ENCODE data around the gene BICD2. TPM values are rescaled to one million over a fixed set of nuclear protein-coding genes. Genes with fewer than 3 reads are reported as not detected.
A peak's percentile ranks its signal among the peaks of the same experiment; 100 is the strongest.
"Not testable (repeated sequence)": the region's sequence is repeated elsewhere in the genome, so short reads cannot be mapped to it uniquely, and the experiment has no call there.

Gene BICD2
- total and polyA plus RNA-seq, 2 experiments from 2014 or later, result 25.6 to 45.0 TPM

- Histone ChIP-seq H3K79me2 (ENCODE audit: insufficient read depth) (no peaks in the 10 kb centered on the region), H4K20me1 (ENCODE audit: insufficient read depth) (no peaks in the 10 kb centered on the region), H2AFZ (no peak overlapping the region), H3K4me3 (no peak overlapping the region), H3K27ac (no peak overlapping the region), H3K27me3 (replicated peaks; ENCODE audit: insufficient read depth) (peaks cover 87% of the 10 kb centered on the region), H3F3A (ENCODE audit: insufficient read depth) (no peaks in the 10 kb centered on the region), H3K36me3 (ENCODE audit: low read depth) (no peaks in the 10 kb centered on the region), H3K9ac (no peak overlapping the region), H3K9me3 (ENCODE audit: low read depth) (no peaks in the 10 kb centered on the region), H3K4me2 (ENCODE audit: unreplicated experiment) (no peak overlapping the region), H3K4me1 (ENCODE audit: insufficient read depth) (no peaks in the 10 kb centered on the region), H3K9me2 (ENCODE audit: insufficient read depth) (no peaks in the 10 kb centered on the region)
- in situ Hi-C loops (cut with MboI), result no loop called here
- TF ChIP-seq EZH2 (IDR thresholded peaks at IDR 0.05; ENCODE audit: insufficient read depth, poor library complexity, severe bottlenecking) (peak; percentile 79), EZH2phosphoT487 (IDR thresholded peaks at IDR 0.05; ENCODE audit: insufficient read depth, low read depth) (0 out of 2 replicates have a peak, but pooled peaks have one; percentile 10)
- WGBS, 2 experiments (ENCODE audit: low coverage in 1 of 2, low lambda C conversion rate in 2 of 2, missing lambda C conversion rate in 2 of 2), result 6% methylated on average over 52 to 73 of the region's 76 CpGs
- peak; percentile 16 for DNase-seq
These were observed 43.4 kb upstream of the BICD2 start for GRCh38 chr9:92807757-92808725.

DNA sequence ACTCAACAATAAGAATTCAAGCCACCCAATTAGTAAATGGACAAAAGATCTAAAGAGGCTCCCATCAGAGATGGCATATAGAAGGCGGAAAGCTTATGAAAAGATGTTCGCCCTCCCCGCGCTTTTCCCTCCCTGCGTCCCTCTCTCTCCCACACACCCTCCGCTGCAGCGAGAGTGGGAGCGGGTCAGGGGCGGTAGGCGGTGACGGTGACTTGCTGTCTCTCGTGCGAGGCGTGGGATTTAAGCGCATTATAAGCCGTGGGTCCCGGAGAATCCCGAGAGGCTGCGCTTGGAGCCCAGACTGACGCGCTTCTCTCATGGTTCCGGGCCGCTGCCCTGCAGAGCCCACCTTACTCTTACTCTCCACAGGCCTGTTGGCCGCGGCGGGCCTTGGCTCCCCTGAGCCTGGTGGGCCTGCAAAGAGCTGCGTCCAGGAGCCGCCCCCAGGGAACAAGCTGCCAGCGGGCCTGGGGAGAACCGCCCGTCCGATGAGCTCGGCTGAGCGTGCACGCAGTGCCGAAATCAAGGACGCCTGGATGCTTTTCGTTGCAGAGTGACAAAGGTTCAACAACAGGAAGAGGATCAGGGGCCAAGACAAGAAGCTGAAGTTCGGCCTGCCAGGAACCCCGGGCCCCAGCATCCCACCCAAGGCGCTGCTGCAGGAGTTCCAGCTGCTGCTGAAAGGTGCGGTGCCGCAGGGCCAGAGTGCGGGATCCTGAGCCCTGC lies 42.6 kb upstream of the BICD2 start:
- Histone ChIP-seq H4K20me1 (ENCODE audit: insufficient read depth) (no peaks in the 10 kb centered on the region), H3K36me3 (ENCODE audit: low read depth) (no peaks in the 10 kb centered on the region), H3K9me3 (ENCODE audit: low read depth) (no peaks in the 10 kb centered on the region), H3K4me3 (no peak overlapping the region), H3K27me3 (replicated peaks; ENCODE audit: insufficient read depth) (peaks cover 79% of the 10 kb centered on the region), H3K79me2 (ENCODE audit: insufficient read depth) (no peaks in the 10 kb centered on the region), H2AFZ (no peak overlapping the region), H3F3A (ENCODE audit: insufficient read depth) (no peaks in the 10 kb centered on the region), H3K4me2 (ENCODE audit: unreplicated experiment) (no peak overlapping the region), H3K27ac (no peak overlapping the region), H3K9ac (no peak overlapping the region), H3K4me1 (ENCODE audit: insufficient read depth) (no peaks in the 10 kb centered on the region), H3K9me2 (ENCODE audit: insufficient read depth) (no peaks in the 10 kb centered on the region)
- TF ChIP-seq EZH2phosphoT487 (IDR thresholded peaks at IDR 0.05; ENCODE audit: insufficient read depth, low read depth) (peak; percentile 19; the same call in 1 of the 2 replicates), EZH2 (IDR thresholded peaks at IDR 0.05; ENCODE audit: insufficient read depth, poor library complexity, severe bottlenecking) (peak; percentile 86)
- in situ Hi-C loops (cut with MboI), result no loop called here
- 9 to 12% methylated on average over 43 to 44 of the region's 44 CpGs for WGBS, 2 experiments (ENCODE audit: low coverage in 1 of 2, low lambda C conversion rate in 2 of 2, missing lambda C conversion rate in 2 of 2)
- DNase-seq, result no peak

DNA sequence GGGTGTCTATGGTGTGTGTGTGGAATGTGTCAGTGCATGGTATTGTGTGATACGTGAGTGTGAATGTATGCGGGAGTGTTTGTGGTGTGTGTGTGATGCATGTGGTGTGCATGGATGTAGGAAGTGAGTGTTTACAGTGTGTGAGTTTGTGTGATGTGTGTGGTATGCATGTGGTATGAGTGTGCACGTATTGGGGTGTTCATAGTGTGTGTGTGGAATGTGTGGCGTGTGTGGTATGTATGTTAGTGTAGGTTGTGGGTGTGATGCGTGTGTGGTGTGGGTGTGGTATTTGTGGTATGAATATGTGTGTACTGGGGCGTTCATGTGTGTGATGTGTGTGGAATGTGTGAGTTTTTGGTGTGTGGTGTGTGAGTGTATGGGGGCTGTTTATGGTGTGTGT lies 40.1 kb upstream of the BICD2 start:
- H4K20me1 ChIP-seq (ENCODE audit: insufficient read depth), result no peaks in the 10 kb centered on the region
- H3K27me3 ChIP-seq (replicated peaks; ENCODE audit: insufficient read depth), result peaks cover 56% of the 10 kb centered on the region
- no peaks in the 10 kb centered on the region for H3K9me3 ChIP-seq (ENCODE audit: low read depth)
- TF ChIP-seq EZH2phosphoT487 (IDR thresholded peaks at IDR 0.05; ENCODE audit: insufficient read depth, low read depth) (no peak), EZH2 (IDR thresholded peaks at IDR 0.05; ENCODE audit: insufficient read depth, poor library complexity, severe bottlenecking) (no peak)
- H3K36me3 ChIP-seq (ENCODE audit: low read depth), result no peaks in the 10 kb centered on the region
- H3K9me2 ChIP-seq (ENCODE audit: insufficient read depth), result no peaks in the 10 kb centered on the region
- WGBS, 2 experiments (ENCODE audit: low coverage in 1 of 2, low lambda C conversion rate in 2 of 2, missing lambda C conversion rate in 2 of 2), result 78 to 81% methylated on average over 6 of the region's 6 CpGs
- no peak overlapping the region for H2AFZ ChIP-seq
- no peaks in the 10 kb centered on the region for H3K79me2 ChIP-seq (ENCODE audit: insufficient read depth)
- in situ Hi-C loops (cut with MboI), result no loop called here
- H3K4me1 ChIP-seq (ENCODE audit: insufficient read depth), result no peaks in the 10 kb centered on the region
- H3K4me2 ChIP-seq (ENCODE audit: unreplicated experiment), result no peak overlapping the region
- DNase-seq, result no peak
- no peak overlapping the region for H3K27ac ChIP-seq
- H3K4me3 ChIP-seq, result no peak overlapping the region
- H3F3A ChIP-seq (ENCODE audit: insufficient read depth), result no peaks in the 10 kb centered on the region
- no peak overlapping the region for H3K9ac ChIP-seq

DNA sequence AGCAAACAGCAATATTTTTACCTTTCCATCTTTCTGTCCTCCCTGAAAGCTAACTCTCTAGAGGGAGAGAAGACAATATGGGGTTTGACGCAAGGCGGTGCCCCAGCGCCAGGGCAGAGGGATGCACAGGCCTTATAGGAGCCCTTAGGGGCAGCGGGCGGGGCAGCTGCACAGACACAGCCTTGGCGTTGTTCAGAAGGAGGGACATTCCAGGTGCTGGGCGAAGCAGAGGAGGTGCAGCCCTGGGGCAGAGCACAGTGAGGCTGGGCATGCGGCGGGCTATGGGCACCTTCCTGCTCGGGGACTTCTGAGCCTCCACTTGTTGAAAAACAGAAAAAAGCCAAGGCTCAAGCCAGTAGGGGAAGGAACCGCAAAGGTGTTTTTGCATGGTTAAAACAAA lies 33.7 kb upstream of the BICD2 start:
- in situ Hi-C loops (cut with MboI), result no loop called here
- Histone ChIP-seq H3F3A (ENCODE audit: insufficient read depth) (no peaks in the 10 kb centered on the region), H3K9me3 (ENCODE audit: low read depth) (no peaks in the 10 kb centered on the region), H4K20me1 (ENCODE audit: insufficient read depth) (no peaks in the 10 kb centered on the region), H2AFZ (no peak overlapping the region), H3K4me3 (no peak overlapping the region), H3K27ac (no peak overlapping the region), H3K4me1 (ENCODE audit: insufficient read depth) (no peaks in the 10 kb centered on the region), H3K27me3 (replicated peaks; ENCODE audit: insufficient read depth) (peaks cover 34% of the 10 kb centered on the region), H3K36me3 (ENCODE audit: low read depth) (no peaks in the 10 kb centered on the region), H3K9ac (no peak overlapping the region), H3K79me2 (ENCODE audit: insufficient read depth) (no peaks in the 10 kb centered on the region), H3K9me2 (ENCODE audit: insufficient read depth) (no peaks in the 10 kb centered on the region), H3K4me2 (ENCODE audit: unreplicated experiment) (no peak overlapping the region)
- DNase-seq, result no peak
- 74 to 81% methylated on average over 11 of the region's 11 CpGs for WGBS, 2 experiments (ENCODE audit: low coverage in 1 of 2, low lambda C conversion rate in 2 of 2, missing lambda C conversion rate in 2 of 2)
- TF ChIP-seq EZH2 (IDR thresholded peaks at IDR 0.05; ENCODE audit: insufficient read depth, poor library complexity, severe bottlenecking) (no peak), EZH2phosphoT487 (IDR thresholded peaks at IDR 0.05; ENCODE audit: insufficient read depth, low read depth) (no peak)

- 23 to 25% methylated on average over 9 of the region's 9 CpGs for WGBS, 2 experiments (ENCODE audit: low coverage in 1 of 2, low lambda C conversion rate in 2 of 2, missing lambda C conversion rate in 2 of 2)
- in situ Hi-C loops (cut with MboI), result not testable (repeated sequence)
These were observed 31.7 kb upstream of the BICD2 start for GRCh38 chr9:92796337-92796804.

More at GRCh38 chr9:92796337-92796804, 31.7 kb upstream of the BICD2 start:
- peaks cover 38% of the 10 kb centered on the region for H3K27me3 ChIP-seq (replicated peaks; ENCODE audit: insufficient read depth)
- not testable (repeated sequence) for H3K4me1 ChIP-seq (ENCODE audit: insufficient read depth); H3K4me3 ChIP-seq; H2AFZ ChIP-seq; H3F3A ChIP-seq (ENCODE audit: insufficient read depth); H3K9ac ChIP-seq; H3K27ac ChIP-seq; H3K9me2 ChIP-seq (ENCODE audit: insufficient read depth); H4K20me1 ChIP-seq (ENCODE audit: insufficient read depth); H3K36me3 ChIP-seq (ENCODE audit: low read depth); DNase-seq; H3K9me3 ChIP-seq (ENCODE audit: low read depth); H3K4me2 ChIP-seq (ENCODE audit: unreplicated experiment); H3K79me2 ChIP-seq (ENCODE audit: insufficient read depth)
